OCI-LY1 (cell line): ENCODE results near the gene COL20A1.

ENCODE experiments used
- H2AFZ ChIP-seq: fragments of 200-600 bp; sonication (generic), shearing (Covaris generic); 2 replicates; pipeline ENCODE4 v1.6.0; 2014; ENCODE audit warnings: antibody characterized with exemption, mild to moderate bottlenecking, low read length
- H3F3A ChIP-seq: fragments of 200-600 bp; sonication (generic), shearing (Covaris generic); 2 replicates; pipeline ENCODE4 v1.6.0; 2014; ENCODE audit warnings: mild to moderate bottlenecking, antibody characterized with exemption, low read length, moderate library complexity; ENCODE audit not compliant: insufficient read depth
- H3K27ac ChIP-seq: fragments of 200-600 bp; sonication (generic); 2 replicates; pipeline ENCODE4 v1.5.1; 2014; ENCODE audit warnings: low read length, mixed run types, mild to moderate bottlenecking, low read depth; ENCODE audit not compliant: poor library complexity, severe bottlenecking
- H3K27me3 ChIP-seq: fragments of 200-600 bp; sonication (generic); 2 replicates; pipeline ENCODE4 v1.6.0; 2014; ENCODE audit warnings: antibody characterized with exemption, mild to moderate bottlenecking, low read length, moderate library complexity; ENCODE audit not compliant: insufficient read depth
- H3K36me3 ChIP-seq: fragments of 200-600 bp; sonication (generic); 2 replicates; pipeline ENCODE4 v1.6.1; 2014; ENCODE audit warnings: mild to moderate bottlenecking, antibody characterized with exemption, low read length, moderate library complexity, mixed read lengths; ENCODE audit not compliant: insufficient read depth
- H3K4me1 ChIP-seq: fragments of 200-600 bp; sonication (generic); 2 replicates; pipeline ENCODE4 v1.5.1; 2014; ENCODE audit warnings: mild to moderate bottlenecking, low read length, moderate library complexity; ENCODE audit not compliant: insufficient read depth, severe bottlenecking
- H3K4me2 ChIP-seq: fragments of 200-600 bp; sonication (generic), shearing (Covaris generic); 2 replicates; pipeline ENCODE4 v1.6.1; 2014; ENCODE audit warnings: low read length
- H3K4me3 ChIP-seq: fragments of 200-600 bp; sonication (generic); 2 replicates; pipeline ENCODE4 v1.5.1; 2014; ENCODE audit warnings: low read length, low read depth, mild to moderate bottlenecking, mixed read lengths; ENCODE audit not compliant: poor library complexity, severe bottlenecking
- H3K79me2 ChIP-seq: fragments of 200-600 bp; shearing (Covaris generic); 2 replicates; pipeline ENCODE4 v1.6.1; 2016; ENCODE audit warnings: mixed run types, low read length, mixed read lengths; ENCODE audit not compliant: insufficient read depth
- H3K9ac ChIP-seq: fragments of 200-600 bp; sonication (generic), shearing (Covaris generic); 2 replicates; pipeline ENCODE4 v1.6.1; 2014; ENCODE audit warnings: mild to moderate bottlenecking, low read length, mixed read lengths
- H3K9me2 ChIP-seq: fragments of 200-600 bp; sonication (generic), shearing (Covaris generic); 2 replicates; pipeline ENCODE4 v1.6.1; 2014; ENCODE audit warnings: low read depth, mild to moderate bottlenecking, low read length, mixed read lengths
- H3K9me3 ChIP-seq: fragments of 200-600 bp; shearing (Covaris generic); 2 replicates; pipeline ENCODE4 v1.6.1; 2014; ENCODE audit warnings: low read length, mixed read lengths
- H4K20me1 ChIP-seq: fragments of 200-600 bp; sonication (generic), shearing (Covaris generic); 2 replicates; pipeline ENCODE4 v1.6.0; 2016; ENCODE audit warnings: mild to moderate bottlenecking, low read length; ENCODE audit not compliant: insufficient read depth
- CTCF ChIP-seq: fragments of 200-600 bp; sonication (generic), shearing (Covaris generic); IDR thresholded peaks from 2 replicates; pipeline ENCODE4 v1.5.1; 2017; ENCODE audit warnings: mild to moderate bottlenecking, antibody characterized with exemption, low read length, moderate library complexity, mixed read lengths
- EZH2 ChIP-seq: fragments of 200-600 bp; sonication (generic), shearing (Covaris generic); IDR thresholded peaks from 2 replicates; pipeline ENCODE4 v1.8.0; 2017; ENCODE audit warnings: borderline replicate concordance, mixed run types, mild to moderate bottlenecking, antibody characterized with exemption, low read length, moderate library complexity, mixed read lengths

The COL20A1 gene

GRCh38 chr20:63355781-63356295, 62.9 kb downstream of the COL20A1 start:
- H3K9ac ChIP-seq, result no peak overlapping the region
- no peak overlapping the region for H3K4me3 ChIP-seq
- H2AFZ ChIP-seq, result no peak overlapping the region
- H3K36me3 ChIP-seq, result no peaks in the 10 kb centered on the region
- TF ChIP-seq CTCF, result no peak
- no peak for TF ChIP-seq EZH2
- no peaks in the 10 kb centered on the region for H3K9me2 ChIP-seq
- H3K4me2 ChIP-seq, result no peak overlapping the region
- no peaks in the 10 kb centered on the region for H3K27me3 ChIP-seq
- H3K27ac ChIP-seq, result no peak overlapping the region
- H3K9me3 ChIP-seq, result no peaks in the 10 kb centered on the region
- H3K79me2 ChIP-seq, result no peaks in the 10 kb centered on the region
- H3K4me1 ChIP-seq, result no peaks in the 10 kb centered on the region
- H3F3A ChIP-seq, result no peaks in the 10 kb centered on the region
- H4K20me1 ChIP-seq, result no peaks in the 10 kb centered on the region

DNA sequence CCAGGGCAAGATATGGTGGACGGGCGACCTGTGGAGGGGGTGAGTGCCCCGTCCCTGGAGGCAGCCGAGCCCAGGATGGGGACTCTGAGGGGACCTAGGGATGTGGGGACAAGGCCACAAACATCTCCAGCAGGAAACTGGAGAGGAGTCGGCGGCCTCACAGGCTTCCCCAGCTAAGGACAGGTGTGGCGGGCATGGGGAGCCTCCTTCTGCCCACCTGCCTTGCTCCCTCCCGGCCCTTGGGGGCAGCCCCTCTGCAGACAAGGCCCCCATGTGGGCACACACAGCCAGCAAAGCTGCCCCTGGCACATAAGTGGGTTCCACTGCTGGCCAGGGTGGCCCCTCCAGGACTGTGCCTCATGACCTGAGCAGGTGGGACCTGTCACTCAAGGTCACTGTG, 63.5 kb downstream of the COL20A1 start:
- Histone ChIP-seq H3K36me3 (no peaks in the 10 kb centered on the region), H3K4me3 (no peak overlapping the region), H3K9me3 (no peaks in the 10 kb centered on the region), H4K20me1 (no peaks in the 10 kb centered on the region), H2AFZ (no peak overlapping the region), H3K79me2 (no peaks in the 10 kb centered on the region), H3K27me3 (no peaks in the 10 kb centered on the region), H3K27ac (no peak overlapping the region), H3K4me1 (no peaks in the 10 kb centered on the region), H3K4me2 (no peak overlapping the region), H3F3A (no peaks in the 10 kb centered on the region), H3K9me2 (no peaks in the 10 kb centered on the region), H3K9ac (no peak overlapping the region)
- no peak for TF ChIP-seq CTCF

GRCh38 chr20:63356931-63357879, 64.2 kb downstream of the COL20A1 start:
- Histone ChIP-seq H3K27me3 (no peaks in the 10 kb centered on the region), H2AFZ (no peak overlapping the region), H3K9ac (no peak overlapping the region), H3K4me2 (no peak overlapping the region), H3K4me3 (no peak overlapping the region), H3K9me3 (no peaks in the 10 kb centered on the region), H3K9me2 (no peaks in the 10 kb centered on the region), H4K20me1 (no peaks in the 10 kb centered on the region), H3K36me3 (no peaks in the 10 kb centered on the region), H3F3A (no peaks in the 10 kb centered on the region), H3K79me2 (no peaks in the 10 kb centered on the region), H3K4me1 (no peaks in the 10 kb centered on the region), H3K27ac (no peak overlapping the region)
- TF ChIP-seq EZH2, result no peak
- TF ChIP-seq CTCF, result no peak
